GM13977 (cell line): Measurements from ENCODE around the gene TMEM35B.
"Not testable (repeated sequence)": the region's sequence is repeated elsewhere in the genome, so short reads cannot be mapped to it uniquely, and the experiment has no call there.

Experiments
- DNase-seq: peaks from one replicate; pipeline ENCODE4 v3.0.0; 2012; ENCODE audit warnings: low spot score
- in situ Hi-C: fragments of 300-500 bp; cut with MboI; formaldehyde crosslinking; loops from one replicate; pipeline ENCODE4 v1.12.0; 2022; ENCODE audit warnings: low sequenced_read_pairs, low pct_unique_long_range_greater_than_20kb, mixed read lengths, inconsistent platforms; ENCODE audit not compliant: unreplicated experiment
- TF ChIP-seq, protein P1 (sequence below): IDR thresholded peaks from 2 replicates; pipeline ENCODE4 v1.5.1; 2012; ENCODE audit warnings: mild to moderate bottlenecking, control low read depth; ENCODE audit not compliant: insufficient read depth; ENCODE audit errors: extremely low read depth, missing control alignments

The TMEM35B gene

DNA sequence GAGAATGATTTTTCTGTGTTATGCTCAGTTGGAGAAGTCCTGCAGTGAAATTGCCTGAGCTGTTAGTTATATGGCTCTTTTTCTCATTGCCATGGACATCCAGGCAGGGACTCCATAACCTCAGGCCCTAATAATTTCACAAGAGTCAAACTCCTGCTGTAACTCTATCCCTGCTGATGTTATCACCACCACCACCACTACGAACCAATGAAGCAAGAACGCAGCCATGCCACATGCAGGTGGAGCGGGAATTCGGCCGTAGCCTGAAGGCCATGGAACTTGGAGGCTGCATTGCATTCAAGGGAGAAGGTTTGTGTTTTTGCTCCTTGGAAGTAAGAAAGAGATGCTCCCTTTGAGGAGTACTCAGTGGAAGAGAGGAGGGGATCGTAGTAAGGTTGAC is 38.9 kb downstream of the TMEM35B start:
- in situ Hi-C loops: no loop called here
- DNase-seq: no peak
- TF ChIP-seq, protein P1, sequence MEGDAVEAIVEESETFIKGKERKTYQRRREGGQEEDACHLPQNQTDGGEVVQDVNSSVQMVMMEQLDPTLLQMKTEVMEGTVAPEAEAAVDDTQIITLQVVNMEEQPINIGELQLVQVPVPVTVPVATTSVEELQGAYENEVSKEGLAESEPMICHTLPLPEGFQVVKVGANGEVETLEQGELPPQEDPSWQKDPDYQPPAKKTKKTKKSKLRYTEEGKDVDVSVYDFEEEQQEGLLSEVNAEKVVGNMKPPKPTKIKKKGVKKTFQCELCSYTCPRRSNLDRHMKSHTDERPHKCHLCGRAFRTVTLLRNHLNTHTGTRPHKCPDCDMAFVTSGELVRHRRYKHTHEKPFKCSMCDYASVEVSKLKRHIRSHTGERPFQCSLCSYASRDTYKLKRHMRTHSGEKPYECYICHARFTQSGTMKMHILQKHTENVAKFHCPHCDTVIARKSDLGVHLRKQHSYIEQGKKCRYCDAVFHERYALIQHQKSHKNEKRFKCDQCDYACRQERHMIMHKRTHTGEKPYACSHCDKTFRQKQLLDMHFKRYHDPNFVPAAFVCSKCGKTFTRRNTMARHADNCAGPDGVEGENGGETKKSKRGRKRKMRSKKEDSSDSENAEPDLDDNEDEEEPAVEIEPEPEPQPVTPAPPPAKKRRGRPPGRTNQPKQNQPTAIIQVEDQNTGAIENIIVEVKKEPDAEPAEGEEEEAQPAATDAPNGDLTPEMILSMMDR: no peak

- DNase-seq, in situ Hi-C loops: not testable (repeated sequence)
Measured at GRCh38 chr1:34941798-34942197, 43.3 kb downstream of the TMEM35B start.
